Thyroid gland (tissue), 4 donors: Measurements from ENCODE around the gene EDC3.

ENCODE experiments used
- POLR2A ChIP-seq, 2 donors: fragments of 450-650 bp; IDR thresholded peaks; one replicate each; pipeline ENCODE4 v1.6.1; 2017; ENCODE audit warnings: antibody characterized with exemption in 2 of 2, mild to moderate bottlenecking in 2 of 2, moderate library complexity in 1 of 2
- TF ChIP-seq, protein P1 (sequence below), 6 experiments: fragments of 200-600 bp in 3 of 6; fragments of 450-650 bp in 3 of 6; sonication (generic) in 3 of 6; IDR thresholded peaks; one replicate each; pipeline ENCODE4 v1.5.1; 2016 to 2019; ENCODE audit warnings: antibody characterized with exemption in 6 of 6, mild to moderate bottlenecking in 2 of 6, inconsistent platforms in 1 of 6, moderate library complexity in 1 of 6

DNA sequence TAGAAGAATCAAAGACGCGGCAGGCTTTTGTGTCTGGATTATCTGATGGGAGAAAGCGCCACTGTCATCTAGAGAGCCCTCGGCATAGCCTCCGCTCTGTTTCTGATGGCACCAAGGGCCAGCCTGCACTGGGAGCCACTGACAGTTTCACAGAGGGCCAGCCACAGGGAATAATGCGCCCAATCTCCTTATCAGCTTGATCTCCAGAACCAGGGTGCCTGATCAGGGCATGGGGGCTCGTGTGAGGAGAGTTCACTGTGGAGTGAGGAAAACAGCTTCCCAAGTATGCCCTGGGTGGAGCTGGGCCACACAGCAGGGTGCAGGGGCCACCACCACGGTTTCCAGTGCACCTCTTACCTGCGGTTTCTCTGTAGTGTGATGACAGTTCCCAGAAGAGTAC, 110.0 kb downstream of the EDC3 start:
- TF ChIP-seq, protein P1, sequence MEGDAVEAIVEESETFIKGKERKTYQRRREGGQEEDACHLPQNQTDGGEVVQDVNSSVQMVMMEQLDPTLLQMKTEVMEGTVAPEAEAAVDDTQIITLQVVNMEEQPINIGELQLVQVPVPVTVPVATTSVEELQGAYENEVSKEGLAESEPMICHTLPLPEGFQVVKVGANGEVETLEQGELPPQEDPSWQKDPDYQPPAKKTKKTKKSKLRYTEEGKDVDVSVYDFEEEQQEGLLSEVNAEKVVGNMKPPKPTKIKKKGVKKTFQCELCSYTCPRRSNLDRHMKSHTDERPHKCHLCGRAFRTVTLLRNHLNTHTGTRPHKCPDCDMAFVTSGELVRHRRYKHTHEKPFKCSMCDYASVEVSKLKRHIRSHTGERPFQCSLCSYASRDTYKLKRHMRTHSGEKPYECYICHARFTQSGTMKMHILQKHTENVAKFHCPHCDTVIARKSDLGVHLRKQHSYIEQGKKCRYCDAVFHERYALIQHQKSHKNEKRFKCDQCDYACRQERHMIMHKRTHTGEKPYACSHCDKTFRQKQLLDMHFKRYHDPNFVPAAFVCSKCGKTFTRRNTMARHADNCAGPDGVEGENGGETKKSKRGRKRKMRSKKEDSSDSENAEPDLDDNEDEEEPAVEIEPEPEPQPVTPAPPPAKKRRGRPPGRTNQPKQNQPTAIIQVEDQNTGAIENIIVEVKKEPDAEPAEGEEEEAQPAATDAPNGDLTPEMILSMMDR (IDR thresholded peaks at IDR 0.05) = no peak
- TF ChIP-seq POLR2A (IDR thresholded peaks at IDR 0.05) = no peak
